OCI-LY1 (cell line): ENCODE data around the gene VCAM1.

Experiments used
- CTCF ChIP-seq: fragments of 200-600 bp; sonication (generic), shearing (Covaris generic); IDR thresholded peaks from 2 replicates; pipeline ENCODE4 v1.5.1; 2017; ENCODE audit warnings: mild to moderate bottlenecking, antibody characterized with exemption, low read length, moderate library complexity, mixed read lengths
- EZH2 ChIP-seq: fragments of 200-600 bp; sonication (generic), shearing (Covaris generic); IDR thresholded peaks from 2 replicates; pipeline ENCODE4 v1.8.0; 2017; ENCODE audit warnings: borderline replicate concordance, mixed run types, mild to moderate bottlenecking, antibody characterized with exemption, low read length, moderate library complexity, mixed read lengths

- TF ChIP-seq CTCF (no peak), EZH2 (no peak)
These were observed 19.0 kb upstream of the VCAM1 start for GRCh38 chr1:100700586-100700985.
